ENCODE measurements around the gene H6PD.

H6PD gene

DNA sequence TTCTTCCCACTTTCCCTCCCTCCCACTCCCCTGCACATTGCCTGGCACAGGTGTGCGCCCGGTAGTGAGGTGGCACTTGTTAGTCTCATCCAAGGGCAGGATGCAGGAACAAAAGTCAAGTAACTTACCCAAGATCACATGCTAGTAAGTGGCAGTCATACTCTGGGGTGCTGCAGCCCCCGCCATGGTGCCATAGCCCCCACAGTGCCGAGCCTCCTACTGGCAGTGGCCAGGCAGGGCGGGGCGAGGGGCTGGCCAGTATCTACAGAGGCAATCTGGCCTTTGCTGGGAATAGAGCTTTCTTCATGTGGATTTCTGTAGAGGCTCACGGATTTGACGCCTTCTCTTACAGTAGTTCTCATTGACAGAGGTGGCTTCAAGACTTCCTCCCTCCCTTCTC is 26.9 kb downstream of the H6PD start:
- DNase-seq: no peak

DNA sequence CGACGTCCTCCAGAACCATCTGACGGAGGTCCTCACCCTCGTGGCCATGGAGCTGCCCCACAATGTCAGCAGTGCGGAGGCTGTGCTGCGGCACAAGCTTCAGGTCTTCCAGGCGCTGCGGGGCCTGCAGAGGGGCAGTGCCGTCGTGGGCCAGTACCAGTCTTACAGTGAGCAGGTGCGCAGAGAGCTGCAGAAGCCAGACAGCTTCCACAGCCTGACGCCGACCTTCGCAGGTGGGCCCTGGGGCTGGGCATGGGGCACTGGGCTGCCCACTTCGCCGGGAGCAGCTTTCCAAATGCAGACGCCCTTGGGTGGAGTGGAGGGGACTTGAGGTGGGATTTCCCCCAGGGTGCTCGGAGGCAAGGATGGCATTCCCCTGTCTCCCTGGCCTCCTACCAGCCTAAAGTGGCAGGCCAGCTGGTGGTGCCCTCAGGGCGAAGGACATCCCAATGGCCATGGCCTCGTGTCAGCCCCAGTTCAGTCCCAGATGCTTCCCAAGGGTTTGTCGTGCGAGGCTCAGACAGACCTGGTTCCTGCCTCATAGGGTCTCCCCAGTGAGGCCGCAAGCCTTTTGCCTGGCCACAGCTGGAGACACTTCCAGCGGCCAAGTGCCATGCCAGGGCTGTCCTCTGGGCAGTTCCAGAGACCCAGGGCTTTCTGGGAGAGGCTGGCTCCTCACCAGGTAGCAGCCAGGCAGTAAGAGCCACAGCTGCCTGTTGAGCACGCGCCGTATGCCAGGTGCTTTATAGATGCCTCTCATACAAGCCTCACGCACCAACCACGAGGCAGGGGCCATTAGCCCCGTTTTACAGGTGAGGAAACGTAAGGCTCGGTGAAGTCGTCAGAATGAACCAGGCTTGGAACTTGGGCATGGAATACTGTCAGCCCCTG is 27.8 kb downstream of the H6PD start:
- DNase-seq: no peak

DNA sequence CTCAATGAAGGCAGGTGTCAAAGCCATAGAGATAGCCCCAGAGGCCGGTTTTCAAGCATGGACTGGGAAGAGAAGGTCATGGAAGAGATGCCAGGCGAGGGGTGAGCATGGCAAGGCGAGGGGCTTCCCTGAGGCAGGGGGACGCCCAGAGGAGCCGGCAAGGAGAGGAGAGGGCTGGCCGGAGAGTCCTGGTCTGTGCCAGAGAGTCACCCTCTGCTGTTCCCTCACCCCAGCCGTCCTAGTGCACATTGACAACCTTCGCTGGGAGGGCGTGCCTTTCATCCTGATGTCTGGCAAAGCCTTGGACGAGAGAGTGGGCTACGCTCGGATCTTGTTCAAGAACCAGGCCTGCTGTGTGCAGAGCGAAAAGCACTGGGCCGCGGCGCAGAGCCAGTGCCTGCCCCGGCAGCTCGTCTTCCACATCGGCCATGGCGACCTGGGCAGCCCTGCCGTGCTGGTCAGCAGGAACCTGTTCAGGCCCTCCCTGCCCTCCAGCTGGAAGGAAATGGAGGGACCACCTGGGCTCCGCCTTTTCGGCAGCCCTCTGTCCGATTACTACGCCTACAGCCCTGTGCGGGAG is 28.8 kb downstream of the H6PD start:
- no peak for DNase-seq

DNA sequence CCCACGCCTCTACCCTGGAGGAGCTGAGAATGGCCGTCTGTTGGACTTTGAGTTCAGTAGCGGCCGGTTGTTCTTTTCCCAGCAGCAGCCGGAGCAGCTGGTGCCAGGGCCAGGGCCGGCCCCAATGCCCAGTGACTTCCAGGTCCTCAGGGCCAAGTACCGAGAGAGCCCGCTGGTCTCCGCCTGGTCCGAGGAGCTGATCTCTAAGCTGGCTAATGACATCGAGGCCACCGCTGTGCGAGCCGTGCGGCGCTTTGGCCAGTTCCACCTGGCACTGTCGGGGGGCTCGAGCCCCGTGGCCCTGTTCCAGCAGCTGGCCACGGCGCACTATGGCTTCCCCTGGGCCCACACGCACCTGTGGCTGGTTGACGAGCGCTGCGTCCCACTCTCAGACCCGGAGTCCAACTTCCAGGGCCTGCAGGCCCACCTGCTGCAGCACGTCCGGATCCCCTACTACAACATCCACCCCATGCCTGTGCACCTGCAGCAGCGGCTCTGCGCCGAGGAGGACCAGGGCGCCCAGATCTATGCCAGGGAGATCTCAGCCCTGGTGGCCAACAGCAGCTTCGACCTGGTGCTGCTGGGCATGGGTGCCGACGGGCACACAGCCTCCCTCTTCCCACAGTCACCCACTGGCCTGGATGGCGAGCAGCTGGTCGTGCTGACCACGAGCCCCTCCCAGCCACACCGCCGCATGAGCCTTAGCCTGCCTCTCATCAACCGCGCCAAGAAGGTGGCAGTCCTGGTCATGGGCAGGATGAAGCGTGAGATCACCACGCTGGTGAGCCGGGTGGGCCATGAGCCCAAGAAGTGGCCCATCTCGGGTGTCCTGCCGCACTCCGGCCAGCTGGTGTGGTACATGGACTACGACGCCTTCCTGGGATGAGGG is 29.7 kb downstream of the H6PD start:
- DNase-seq: no peak

DNA sequence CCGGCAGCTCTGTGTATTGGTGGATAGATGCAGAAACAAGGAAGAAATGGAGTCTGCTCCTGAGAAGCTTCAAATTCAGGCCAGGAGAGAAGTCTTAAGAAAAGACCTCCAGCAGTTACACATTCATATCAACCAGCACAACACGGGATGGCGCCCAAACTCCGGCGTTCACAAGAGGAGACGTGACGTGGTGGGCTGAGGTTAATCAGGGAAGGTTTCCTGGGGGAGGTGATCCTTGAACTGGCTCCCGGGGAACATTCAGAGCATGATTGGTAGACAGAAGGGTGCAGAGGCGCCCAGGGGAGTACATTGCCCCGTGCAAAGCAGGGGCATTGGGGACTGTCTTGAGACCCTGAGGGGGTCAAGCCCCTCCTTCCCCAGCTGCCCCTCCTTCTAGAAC is 30.5 kb downstream of the H6PD start:
- no peak for DNase-seq

- DNase-seq: no peak
Measured at GRCh38 chr1:9265968-9266367, 31.4 kb downstream of the H6PD start.

DNA sequence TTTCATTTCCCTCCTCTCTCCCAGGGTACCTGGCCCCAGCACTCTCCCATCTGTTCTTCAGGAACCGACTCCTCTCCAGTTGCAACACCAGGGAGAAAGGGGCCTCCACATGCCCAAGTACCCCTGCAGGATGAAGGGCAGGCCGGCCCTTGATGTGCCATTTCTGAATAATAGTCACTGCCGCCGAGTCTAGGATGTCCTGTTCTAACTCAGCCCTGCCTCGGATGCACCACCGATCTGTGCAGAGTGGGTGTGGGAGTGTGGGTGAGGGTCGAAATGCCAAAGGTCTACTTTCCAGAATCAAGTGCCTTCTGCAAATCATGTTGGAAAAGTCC is 32.7 kb downstream of the H6PD start:
- DNase-seq: no peak

DNA sequence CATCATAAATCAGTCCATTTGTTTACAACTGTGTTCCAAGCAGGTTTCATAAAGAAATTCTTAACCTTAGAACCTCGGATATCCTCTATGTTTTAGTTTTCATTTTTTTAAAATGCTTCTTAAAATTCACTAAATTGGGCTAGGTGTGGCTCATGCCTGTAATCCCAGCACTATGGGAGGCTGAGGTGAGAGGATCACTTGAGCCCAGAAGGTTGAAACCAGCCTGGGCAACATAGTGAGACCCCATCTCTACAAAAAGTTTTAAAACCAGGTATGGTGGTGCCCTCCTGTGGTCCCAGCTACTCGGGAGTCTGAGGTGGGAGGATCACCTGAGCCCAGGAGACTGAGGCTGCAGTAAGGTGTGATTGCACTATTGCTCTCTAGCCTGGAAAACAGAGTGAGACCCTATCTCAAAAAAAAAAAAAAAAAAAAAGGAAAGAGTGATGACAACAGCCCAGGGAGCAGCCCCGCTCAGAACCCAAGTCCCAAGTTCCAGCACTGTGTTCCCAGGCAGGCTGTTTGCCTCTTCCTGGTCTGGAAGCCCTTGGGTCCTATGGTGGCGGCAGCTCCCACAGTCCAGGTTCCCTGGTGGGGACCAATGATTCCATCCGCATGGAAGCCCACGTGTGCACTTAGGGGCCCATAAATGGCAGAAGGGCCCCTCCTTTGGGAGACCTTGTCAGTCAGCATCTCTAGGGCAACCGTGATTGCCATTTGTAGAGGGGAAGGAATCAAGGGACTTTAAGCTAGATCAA is 33.4 kb downstream of the H6PD start:
- DNase-seq: no peak

DNA sequence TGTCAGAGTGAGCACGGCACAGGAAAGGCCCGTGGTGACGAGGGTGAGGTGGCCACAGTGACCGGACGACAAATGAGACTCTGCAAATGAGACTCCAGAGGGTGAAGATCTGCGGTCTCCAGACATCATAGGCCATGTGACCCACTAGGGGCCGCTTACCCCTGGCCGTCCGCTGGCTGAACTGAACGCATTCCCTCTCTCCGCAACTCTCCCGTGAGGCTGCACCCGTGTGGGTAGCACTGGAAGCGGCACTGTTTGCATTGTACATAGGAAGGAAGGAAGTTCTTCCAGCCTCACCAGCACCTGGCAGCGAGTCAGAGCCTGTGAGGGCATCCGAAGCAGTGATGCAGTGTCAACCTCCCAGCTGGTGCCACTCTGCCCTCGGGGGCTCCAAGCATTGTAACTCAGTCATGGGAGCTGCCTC is 34.5 kb downstream of the H6PD start:
- DNase-seq: no peak

GRCh38 chr1:9269721-9270120 is 35.1 kb downstream of the H6PD start:
- no peak for DNase-seq

GRCh38 chr1:9270290-9270883 is 35.8 kb downstream of the H6PD start:
- no peak for DNase-seq

- DNase-seq: no peak
Measured at GRCh38 chr1:9271283-9271682, 36.7 kb downstream of the H6PD start.

DNA sequence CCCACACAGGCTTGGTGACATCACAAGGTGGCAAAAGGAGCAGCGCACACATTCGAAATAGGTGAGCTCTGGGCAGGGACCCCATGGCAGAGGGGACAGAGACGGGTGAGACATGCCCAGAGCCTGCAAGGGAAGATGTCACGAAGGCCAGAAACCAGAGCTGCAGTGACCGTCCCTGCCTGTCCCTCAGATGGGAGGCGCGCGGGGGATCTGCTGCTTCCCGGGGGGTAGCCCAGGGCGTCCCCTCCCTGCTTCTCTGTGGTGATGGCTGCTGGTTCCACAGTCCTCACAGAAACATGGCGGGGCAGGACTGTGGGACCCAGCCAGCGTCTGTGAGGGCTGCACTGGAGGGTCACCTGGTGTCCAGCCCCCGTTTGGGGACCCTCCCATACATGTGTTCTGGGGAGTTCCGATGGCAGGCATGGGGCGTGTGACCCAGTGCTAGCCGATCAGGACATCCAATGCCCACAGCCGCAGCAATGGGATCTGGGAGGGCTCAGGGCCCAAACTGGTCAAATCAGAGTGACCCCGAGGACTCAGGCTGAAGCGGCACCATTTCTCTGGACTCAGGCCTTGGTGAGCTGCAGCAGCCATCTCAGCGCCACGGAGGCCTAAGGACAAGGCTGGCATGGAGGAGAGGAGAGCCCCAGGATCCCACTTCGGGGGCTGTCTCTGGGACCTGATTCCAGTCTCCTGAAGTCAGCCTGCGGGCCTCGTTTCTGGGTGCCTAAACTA is 37.5 kb downstream of the H6PD start:
- DNase-seq: no peak

GRCh38 chr1:9273177-9273576 is 38.6 kb downstream of the H6PD start:
- no peak for DNase-seq

DNA sequence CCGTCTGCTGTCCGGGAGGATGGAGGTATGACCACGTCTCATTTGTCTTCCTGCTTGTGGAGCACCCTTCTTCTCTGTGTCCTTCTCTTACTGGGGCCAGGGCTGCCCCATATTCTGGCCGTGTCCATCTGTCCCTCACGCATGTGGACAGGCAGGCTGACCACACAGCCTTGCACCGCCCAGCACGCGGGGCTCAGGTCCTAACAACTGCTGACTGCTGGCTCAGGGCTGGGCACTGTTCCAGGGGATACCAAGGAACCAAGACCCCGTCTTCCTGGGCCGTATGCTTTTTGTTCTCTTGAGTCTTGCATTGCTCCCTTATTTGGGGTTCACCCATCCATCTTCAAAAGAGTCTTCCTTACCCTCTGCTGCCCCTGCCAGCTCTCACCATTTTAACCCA is 40.6 kb downstream of the H6PD start:
- no peak for DNase-seq

DNA sequence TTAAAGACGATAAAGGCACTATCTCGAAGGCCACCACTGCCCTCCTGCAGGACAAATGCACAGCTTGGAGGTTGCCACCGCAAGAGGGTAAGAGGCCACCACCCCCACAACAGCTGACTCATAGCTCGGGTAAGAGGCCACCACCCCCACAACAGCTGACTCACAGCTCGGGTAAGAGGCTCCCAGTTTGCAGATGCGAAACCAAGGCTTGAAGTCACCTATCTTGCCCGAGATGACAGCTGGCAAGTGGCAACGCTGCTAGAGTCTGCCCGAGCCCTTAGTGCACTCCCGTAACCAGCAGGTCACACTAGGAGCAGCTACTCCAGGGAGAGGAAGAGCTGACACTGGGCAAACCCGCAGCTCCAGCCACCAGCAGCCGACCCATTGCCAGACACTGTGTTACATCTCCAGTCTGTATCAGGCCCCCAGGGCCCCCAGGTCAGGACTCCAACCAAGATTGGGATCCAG is 41.0 kb downstream of the H6PD start:
- DNase-seq: no peak

DNA sequence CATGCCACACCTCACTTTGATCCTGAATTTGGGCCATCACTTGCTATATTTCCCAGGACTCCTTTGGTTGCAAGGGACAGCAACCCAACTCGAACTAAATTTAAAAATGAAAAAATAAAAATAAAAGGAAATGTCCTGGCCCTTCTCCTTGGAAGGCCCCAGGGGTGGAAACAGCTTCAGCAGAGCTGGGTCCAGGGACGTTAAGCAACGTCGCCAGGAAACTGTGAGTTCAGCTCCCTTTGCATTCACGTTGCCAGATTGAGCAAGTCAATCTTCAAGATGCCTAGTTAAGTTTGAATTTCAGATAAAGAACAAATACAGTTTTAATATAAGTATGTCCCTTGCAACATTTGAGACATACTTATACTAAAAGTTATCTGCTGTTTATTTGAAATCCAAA is 43.5 kb downstream of the H6PD start:
- no peak for DNase-seq

DNA sequence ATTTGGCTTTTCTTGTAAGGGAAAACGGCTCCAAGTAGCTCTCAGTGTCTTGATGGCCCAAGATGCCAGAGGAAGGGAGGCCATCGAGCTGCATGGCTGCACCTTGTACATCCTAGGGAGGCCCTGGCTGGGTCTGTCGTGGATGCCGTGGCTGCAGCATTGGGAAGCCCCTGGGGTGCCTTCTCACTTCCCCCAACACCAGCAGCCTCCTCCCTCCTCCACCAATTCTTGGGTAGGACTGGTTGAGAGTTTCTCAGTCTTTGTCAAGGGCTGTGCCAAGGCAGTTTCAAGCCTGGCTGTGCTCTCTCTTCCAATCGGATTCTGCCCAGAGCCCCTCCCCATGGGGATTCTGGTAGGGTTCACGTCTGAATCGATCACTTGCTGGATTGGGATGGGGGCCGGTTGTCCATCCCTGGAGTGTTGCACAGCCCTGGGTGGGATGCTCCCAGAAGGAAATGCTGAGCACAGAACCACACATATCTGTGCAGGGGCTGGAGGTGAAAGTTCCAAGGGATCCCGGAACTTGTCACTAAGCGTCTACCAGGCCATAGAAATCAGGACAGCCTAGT is 44.1 kb downstream of the H6PD start:
- no peak for DNase-seq

DNA sequence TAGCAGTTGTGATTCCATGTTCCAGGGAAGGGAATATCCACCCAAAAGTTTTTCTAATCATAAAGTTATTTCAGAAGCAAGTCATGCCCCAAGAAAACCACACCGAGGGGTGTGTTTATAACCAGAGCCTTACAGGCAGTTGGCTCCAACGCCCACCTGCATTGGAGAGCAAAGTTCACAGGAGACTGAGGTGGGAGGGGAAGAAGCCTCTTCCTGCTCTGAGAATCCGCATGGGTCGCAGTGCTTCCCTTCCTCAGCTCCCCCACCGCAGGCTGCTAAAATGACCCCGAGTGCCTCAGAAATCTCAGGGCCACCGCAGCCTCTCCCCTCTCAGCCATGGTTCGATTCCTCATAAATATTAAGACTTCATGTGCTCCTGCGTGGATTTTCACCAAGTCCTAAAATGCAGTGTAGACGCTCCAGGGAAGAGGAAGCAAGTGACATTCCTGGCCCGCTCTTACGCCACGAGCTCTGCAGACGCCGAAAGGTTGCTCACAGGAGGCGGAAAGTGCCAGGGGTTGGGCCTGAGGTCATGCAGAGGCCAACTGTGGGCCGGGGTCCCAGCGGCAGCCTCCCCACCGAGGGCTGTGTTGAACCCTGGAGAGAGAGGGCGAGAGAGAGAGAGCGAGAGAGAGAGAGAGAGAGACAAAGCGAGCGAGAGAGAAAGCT is 44.7 kb downstream of the H6PD start:
- no peak for DNase-seq

GRCh38 chr1:9280015-9280860 is 45.7 kb downstream of the H6PD start:
- DNase-seq: no peak
